NCI-H446 treated with DMSO at 0.1 percent for 48 hours (cell line): ENCODE results near the gene POLG.
A peak's percentile ranks its signal among the peaks of the same experiment; 100 is the strongest.

Experiments used
- DNase-seq: peaks from one replicate; lab custom pipeline; 2025; lab: John Stamatoyannopoulos, UW

POLG gene

DNA sequence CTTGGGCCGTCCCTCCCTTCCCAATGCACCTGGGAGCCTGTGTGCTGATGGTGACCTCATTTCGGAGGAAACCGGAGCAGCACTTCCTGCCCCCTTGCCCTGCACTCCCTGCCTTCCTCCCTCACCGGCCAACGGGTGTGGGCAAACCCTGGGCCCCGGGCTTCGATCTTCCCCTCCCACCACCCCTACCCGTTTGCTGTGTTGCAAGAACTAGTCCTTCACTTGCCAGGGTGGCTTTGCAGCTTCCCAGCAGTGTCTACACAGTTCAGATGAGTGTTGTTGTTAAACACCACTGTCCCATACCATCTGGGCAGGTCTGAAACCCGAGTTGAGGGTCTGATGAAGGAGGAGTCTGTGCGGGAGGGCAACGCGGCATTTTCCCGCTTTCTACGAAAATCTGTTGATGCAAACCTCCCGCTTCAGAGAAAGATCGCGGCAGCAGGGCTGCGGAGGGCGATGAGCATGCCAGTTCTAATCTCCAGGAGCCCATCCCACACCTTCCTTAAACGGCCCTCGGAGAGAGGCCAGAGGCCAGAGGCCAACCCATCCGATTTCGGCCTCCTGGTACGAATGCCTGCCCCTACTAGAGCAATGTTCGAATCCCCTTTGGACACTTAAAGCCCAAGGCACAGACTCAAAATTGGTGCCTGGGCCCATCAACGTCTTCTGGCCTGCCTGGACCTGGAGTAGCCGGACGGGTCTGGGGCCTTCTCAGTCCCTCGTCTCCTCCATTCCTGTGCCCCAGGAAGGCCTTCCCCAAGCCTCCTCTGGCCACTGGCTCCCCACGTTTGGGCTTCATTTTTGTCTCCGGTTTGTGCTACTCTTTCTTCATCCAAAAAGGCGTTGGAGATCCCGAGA is 35.7 kb upstream of the POLG start:
- DNase-seq = no peak

GRCh38 chr15:89369341-89369947 is 34.8 kb upstream of the POLG start:
- DNase-seq = no peak

GRCh38 chr15:89368566-89369223 is 34.1 kb upstream of the POLG start:
- no peak for DNase-seq

- DNase-seq = no peak
Measured at GRCh38 chr15:89367485-89368451, 33.1 kb upstream of the POLG start.

- DNase-seq = no peak
Measured at GRCh38 chr15:89366656-89367393, 32.2 kb upstream of the POLG start.

GRCh38 chr15:89365462-89366065 is 30.9 kb upstream of the POLG start:
- no peak for DNase-seq

GRCh38 chr15:89364741-89365450 is 30.3 kb upstream of the POLG start:
- DNase-seq = no peak

DNA sequence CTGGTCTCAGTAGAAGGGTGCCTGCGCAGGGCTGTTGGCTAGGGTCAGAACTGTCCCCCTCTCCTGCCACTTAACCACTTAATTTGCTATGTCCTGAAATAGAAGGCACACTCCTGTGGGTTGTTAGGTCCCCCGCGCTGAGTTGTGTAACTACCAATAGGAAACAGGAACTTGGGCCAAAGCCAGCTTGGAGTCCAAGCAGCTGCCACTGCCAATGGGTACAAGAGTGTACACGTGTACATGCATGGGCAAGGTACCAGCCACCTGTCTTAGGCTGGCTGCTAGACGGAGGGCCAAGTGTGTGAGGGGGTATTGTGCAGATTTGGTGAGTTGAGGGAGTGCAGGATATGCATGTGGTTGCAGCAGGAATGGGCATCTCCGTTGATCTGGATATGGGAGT is 29.7 kb upstream of the POLG start:
- peak; percentile 26 for DNase-seq

DNA sequence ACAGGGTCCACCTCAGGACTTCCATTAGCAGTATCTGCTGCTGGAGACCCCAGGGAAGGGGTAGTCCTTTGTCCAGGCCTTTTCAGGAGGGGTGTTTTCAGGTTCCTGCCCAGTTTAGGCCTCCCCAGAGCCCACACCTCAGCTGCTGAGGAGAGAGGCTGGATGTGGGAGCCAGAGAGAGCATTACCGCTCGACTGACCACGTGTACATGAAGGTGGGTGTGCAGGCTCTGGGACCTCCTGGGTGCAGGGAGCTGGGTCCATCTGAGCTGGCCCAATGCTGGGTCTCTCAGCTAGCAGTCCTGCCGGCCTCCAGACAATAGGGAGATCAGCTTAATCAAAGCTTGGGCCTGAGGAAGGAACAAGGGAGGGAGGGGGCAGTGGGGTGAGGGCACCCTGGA is 29.1 kb upstream of the POLG start:
- no peak for DNase-seq

DNA sequence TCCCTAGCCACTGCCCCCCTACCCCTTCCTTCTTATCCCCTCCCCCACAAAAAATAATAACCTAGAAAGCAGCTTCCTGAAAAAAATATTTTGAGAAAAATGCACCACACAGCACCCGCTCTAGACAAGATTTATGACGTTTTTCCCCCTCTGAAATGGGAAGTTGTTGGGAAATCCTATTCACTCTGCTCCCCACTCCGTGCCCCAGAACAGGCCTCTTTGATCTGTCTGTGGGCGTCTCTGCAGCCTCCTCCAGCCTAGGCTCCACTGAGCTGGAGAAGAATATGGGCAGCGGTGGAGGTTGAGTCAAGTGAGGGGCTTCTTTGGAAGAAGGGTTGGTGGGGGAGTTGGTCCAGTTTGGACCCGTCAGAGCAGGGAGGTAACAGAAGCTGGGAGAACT is 28.5 kb upstream of the POLG start:
- DNase-seq = no peak

- DNase-seq = peak; percentile 47
Measured at GRCh38 chr15:89362203-89363101, 27.8 kb upstream of the POLG start.

DNA sequence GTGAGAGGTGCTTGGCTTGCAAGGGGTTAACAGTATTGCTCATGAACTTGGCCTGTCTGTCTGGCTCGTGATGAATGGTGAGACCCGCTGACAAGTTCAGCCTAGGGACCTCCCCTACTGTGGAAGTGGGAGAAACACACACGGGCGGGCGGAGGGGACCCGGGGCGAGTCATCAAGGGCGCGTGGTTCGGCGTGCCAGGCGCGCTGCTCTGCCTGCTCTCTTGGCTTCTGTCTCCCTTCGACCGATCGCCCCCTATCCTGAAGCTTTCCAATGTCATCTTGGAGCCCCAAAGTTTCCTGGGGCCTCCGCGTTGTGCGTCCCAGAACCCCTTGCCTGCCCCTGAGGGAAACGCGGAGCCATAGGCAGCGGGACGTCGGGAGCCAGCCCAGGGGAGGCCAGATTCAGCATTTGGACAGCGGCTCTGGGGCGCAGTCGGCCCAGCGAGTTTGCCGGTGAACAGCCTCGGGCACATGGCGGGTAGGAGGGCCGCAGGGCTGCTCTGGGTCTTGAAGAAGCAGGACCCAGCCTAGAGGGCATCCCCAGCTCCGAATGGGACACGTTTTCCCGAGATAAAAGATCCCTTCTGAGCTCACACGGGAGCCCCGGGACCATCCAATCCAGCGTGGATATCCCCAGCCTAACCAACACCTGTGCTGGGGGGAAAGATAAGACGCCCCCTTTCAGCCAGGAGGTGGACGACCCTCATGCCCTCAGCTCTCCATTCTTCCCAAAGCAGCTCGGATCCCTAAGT is 27.0 kb upstream of the POLG start:
- DNase-seq = peak; percentile 79

- DNase-seq = no peak
Measured at GRCh38 chr15:89360294-89360971, 25.8 kb upstream of the POLG start.

GRCh38 chr15:89359471-89360293 is 25.1 kb upstream of the POLG start:
- DNase-seq = no peak

DNA sequence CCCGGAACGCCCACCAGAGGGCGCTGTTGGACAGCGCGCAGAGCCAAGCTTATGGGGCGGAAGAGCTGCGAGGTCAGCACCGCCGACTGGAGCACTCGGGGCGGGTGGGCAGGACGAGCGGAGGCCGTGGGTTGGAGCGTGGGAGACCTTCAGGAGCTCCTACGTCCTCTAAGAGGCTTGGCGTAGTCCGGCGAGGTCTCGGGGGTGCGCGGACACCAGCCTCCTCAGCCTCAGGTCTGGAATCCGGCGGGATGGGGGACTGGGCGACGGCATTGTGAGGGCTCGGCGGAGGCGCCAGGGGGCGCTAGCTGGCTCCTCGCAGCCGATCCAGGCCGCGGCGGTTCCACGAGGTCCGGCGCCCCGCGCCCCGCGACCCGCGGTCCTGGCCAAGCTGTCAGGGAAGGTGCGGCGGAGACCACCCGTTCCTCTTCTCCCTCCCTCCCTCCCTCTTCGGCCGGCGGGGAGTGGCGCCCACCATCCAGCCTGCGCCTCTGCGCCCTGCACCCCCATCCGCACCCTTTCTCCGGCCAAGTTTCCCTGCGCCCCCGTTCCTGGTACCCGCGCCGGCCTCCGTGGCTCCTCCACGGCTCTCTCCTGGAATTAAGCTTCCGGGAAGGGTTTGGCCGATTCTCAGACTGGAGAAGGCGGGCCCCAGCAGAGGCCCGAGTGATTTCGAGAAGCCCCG is 24.3 kb upstream of the POLG start:
- peak; percentile 48 for DNase-seq

- DNase-seq = no peak
Measured at GRCh38 chr15:89358435-89358754, 23.8 kb upstream of the POLG start.
